GM19324 (cell line): ENCODE measurements around the gene CNTN6.

Experiments used
- ATAC-seq: cut with Tn5 transposase; IDR thresholded peaks from one replicate; pipeline ENCODE4 v1.9.1; 2021; ENCODE audit warnings: mild to moderate bottlenecking, moderate library complexity; ENCODE audit not compliant: unreplicated experiment, low FRiP score

Gene CNTN6

DNA sequence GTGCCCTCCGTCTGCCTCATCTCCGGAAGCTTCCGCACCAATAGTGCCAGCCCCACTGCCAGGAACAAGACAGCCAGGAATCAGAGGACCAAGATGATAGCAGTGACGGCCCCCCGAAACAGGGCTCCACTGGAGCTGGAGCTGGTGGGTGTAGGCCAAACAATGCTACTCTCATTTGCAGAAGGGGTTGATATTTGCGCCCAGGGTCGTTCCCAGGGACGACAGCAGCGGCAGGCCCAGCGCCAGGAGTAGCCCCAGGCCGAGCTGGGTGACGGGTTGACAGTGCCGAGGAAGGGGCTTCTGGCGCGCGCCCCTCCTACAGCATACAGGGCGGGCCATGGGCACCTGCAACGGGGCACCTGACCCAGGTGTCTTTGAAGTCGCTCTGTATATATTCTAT is 301.4 kb downstream of the CNTN6 start:
- no peak for ATAC-seq

DNA sequence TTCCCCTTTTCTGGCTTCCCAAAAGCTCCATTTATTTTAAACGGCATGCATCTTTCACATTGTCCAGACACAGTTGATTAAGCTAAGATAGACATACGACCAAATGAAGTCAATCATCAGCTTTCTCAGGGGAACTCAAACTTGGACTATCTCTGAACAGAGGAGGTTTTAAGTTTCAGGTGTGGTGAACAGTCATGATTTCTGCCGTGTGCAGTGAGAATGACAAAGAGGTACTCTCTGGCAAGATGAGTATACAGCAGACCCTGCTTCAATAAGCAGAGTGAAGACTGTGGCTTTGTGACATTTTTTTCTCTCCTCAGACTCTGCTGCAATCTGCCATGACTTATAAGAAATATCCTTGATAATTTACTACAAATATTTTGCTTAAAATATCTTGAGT is 307.7 kb downstream of the CNTN6 start:
- ATAC-seq, result no peak

DNA sequence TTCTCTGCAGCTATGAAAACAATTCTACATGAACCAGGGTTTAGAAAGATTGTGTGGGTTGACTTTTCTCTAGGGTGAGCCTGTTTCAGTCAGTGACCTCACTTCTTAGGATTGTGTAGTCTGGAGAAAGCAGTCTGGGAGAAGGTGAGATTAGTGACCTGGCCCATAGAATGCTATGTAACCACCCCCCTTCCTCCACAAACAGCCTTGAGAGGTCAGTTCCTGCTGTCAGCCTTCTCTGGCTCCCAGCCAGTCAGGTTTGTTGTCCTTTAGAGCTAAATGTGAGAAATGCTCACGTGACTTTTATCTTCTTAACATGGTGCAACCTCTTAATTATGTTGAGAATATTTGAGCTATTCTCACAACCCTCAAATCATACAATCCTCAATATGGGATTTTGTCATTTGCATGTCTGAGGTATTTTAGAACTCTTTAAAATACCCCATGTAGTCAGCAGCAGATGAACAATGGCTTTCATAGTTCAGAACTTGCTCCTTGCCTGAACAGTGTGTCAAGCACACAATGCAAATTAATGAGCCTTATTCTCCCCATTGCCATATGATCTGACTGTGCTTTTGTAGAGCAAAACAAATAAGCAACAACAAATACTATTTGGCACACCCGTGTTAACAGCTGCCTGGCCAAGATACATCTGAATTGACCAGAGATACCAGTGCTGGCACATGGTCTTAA is 311.6 kb downstream of the CNTN6 start:
- no peak for ATAC-seq

DNA sequence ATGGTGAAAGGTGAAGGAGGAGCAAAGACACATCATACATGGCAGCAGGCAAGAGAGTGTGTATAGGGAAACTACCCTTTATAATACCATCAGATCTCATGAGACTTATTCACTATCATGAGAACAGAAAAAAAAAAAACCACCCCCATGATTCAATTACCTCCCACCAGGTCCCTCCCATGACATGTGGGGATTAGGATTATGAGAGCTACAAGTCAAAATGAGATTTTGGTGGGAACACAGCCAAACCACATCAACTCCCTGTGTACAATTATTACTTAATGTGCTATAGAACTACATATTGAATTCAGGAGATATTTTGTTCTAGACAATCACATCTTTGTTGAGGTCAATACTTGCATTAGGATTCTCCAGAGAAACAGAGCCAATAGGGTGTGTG is 313.4 kb downstream of the CNTN6 start:
- ATAC-seq, result no peak

DNA sequence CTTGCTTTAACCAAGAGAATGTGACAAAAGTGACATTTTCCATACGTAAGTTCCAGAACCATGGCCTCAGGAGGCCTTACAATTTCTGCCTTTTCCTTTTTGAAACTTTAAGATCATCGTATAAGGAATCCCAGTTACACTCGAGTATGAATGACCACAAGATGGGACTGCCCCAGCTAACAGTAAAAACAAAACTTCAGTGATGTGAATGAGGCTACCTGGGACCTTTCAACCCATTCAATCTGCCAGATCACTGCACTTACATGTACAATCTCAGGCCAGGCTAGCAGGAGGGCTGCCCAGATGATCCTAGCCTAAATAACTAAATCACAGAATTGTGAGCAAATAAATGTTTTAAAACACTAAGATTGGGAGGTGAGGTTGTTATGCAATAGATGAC is 328.8 kb downstream of the CNTN6 start:
- no peak for ATAC-seq

DNA sequence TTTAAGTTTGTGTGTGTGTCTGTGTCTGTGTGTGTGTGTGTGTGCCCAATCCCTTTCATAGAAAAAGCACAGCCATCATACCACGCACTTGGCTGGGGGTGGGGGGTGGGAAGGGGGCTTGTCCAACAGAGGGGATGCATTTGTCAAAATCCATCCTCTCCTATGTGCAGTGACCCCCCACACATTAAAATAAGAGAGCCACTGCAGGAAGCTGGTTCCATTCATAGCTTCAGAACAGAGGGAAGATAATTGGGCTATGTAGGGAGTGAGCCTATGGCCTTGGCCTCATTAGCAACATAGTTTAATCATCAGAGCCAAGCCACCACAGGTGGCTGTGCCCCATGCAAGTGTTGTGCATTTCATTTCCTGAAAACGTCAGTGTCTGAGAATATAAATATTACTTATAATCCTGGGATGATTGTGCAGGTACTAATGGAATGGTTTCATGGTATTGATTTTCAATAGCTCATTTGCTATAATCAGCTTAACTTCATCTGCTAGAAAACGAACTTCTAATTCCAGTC is 330.8 kb downstream of the CNTN6 start:
- no peak for ATAC-seq

DNA sequence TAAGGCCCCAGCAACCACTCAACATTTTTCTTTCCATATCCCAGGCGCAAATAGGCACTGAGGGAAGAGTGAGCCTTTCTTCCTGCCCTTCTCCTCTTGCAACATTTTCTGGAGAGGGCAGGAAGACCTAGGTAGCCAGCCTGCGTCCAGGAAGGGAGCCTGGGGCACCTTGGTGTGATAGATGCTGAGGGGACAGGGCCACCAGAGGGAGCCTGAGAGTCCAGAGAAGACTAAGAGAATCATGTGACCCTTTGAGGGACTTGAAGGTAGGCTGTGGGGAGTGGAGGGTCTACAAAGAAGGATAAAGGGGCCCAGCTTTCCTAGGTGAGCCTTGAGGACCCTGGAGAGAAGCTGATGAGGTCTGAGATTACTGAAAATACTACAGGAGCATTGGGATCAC is 346.6 kb downstream of the CNTN6 start:
- no peak for ATAC-seq

DNA sequence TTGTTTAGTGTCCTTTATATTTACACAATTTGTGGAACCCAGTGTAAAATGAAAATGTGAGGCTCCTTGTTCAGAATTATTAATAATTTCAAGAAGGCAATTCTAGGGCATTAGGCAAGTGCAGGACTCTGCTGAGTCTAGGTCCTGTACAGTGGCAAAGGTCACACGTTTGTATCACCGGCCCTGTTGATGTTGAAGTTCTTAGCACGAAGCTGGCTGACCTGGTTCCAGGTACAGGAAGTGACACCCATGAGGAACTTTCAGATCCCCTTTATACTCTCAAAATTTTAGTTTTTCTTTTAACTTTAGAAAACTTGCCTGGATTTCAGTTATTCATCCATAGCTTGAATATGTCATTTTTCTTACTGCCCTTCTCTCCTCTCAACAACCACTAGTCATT is 349.4 kb downstream of the CNTN6 start:
- no peak for ATAC-seq

DNA sequence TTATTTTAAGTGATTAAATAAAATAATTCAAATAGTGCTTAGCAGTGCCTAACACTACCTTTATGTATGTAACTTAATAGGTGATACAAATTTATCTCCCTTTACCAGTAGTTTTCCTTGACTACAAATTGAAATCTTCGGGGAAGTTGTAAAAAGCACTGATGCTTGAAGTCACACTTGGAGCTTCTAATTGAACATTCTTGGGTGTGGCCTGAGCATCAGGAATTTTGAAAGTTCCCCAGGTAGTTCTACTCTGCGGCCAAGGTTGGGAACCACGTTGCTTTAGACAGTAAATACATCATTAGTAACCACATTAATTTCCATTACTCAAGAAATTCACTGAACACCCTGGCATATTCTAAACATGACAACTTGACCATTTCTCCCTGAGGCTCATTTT is 351.4 kb downstream of the CNTN6 start:
- no peak for ATAC-seq

DNA sequence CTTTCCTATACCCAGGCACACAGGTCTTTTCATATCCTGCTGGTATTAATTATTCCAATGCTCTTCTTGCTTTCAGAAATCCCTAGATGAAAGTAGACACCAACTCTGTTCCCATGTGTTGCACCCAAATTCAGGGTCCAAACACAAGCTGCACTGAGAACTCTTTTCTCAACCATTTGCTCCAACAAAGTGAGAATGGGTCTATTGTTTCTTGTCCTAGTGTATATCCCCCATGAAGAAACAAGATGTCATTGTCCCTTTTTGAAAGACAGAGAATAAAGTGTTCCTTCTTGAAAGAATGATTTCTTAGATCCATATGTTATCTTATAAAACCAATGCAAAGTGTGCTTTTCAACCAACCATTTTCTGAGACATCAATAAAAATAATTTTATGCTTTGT is 353.7 kb downstream of the CNTN6 start:
- ATAC-seq, result no peak

DNA sequence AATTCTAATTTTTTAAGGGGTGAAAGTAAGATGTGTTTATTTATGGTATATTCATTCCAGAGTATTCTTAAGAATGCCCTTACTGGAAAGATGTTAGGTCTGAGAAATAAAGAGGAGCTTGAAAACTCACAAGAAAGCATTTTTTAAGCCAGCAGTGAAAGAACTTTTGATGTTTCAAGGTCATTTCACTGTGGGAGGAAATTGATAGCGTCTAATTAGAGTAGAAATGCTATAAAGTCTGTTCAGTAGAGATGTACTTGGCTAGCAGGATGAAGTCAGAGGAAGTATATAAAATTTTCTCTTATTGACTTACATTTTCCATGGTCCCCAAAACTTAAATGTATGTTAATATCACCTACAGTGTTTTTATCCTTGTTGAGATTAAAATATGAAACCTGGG is 354.6 kb downstream of the CNTN6 start:
- ATAC-seq, result no peak

DNA sequence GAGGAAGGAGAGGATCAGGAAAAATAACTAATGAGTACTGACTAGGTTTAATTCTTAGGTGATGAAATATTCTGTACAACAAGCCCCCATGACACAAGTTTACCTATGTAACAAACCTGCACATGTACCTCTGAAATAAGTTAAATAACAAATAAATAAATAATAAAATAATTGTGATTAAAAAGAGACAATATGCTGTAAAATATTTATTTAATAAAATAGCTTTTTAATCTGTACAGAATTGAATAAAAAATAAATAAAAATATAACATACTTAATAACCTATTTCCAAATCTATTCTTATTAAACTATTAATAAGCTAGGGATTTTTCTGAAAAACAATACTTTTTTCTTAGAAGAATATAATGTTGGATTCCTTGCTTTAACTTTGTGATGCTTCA is 355.6 kb downstream of the CNTN6 start:
- ATAC-seq, result no peak
